Endothelial cell (in vitro differentiated cells): Measurements from ENCODE around the gene XXYLT1. TPM values are rescaled to one million over a fixed set of nuclear protein-coding genes. Genes with fewer than 3 reads are reported as not detected.

Source experiments
- DNase-seq: peaks from one replicate; pipeline ENCODE4 v3.0.0; 2021; ENCODE audit warnings: low spot score
- H3K27ac Mint-ChIP-seq: one replicate; pipeline ENCODE4 v1.8.0; 2021; ENCODE audit warnings: mixed read lengths, inconsistent platforms; ENCODE audit not compliant: unreplicated experiment
- H3K27me3 Mint-ChIP-seq: one replicate; pipeline ENCODE4 v1.8.0; 2021; ENCODE audit warnings: mild to moderate bottlenecking, moderate library complexity, mixed read lengths, inconsistent platforms; ENCODE audit not compliant: unreplicated experiment
- H3K36me3 Mint-ChIP-seq: one replicate; pipeline ENCODE4 v1.8.0; 2021; ENCODE audit warnings: mild to moderate bottlenecking, low read depth, mixed read lengths, inconsistent platforms; ENCODE audit not compliant: unreplicated experiment
- H3K4me1 Mint-ChIP-seq: one replicate; pipeline ENCODE4 v1.8.0; 2021; ENCODE audit warnings: mild to moderate bottlenecking, mixed read lengths, inconsistent platforms; ENCODE audit not compliant: unreplicated experiment
- H3K4me3 Mint-ChIP-seq: one replicate; pipeline ENCODE4 v1.8.0; 2021; ENCODE audit warnings: mild to moderate bottlenecking, mixed read lengths, inconsistent platforms; ENCODE audit not compliant: unreplicated experiment
- H3K9me3 Mint-ChIP-seq: one replicate; pipeline ENCODE4 v1.8.0; 2021; ENCODE audit warnings: mixed read lengths, inconsistent platforms; ENCODE audit not compliant: unreplicated experiment
- CTCF ChIP-seq: fragments of 200-600 bp; sonication (generic); IDR thresholded peaks from one replicate; pipeline ENCODE4 v1.5.0; 2021; ENCODE audit warnings: antibody characterized with exemption; ENCODE audit not compliant: unreplicated experiment
- total RNA-seq: library from RNA; stranded (reverse); fragmentation: NEBNext Ultra II Directional; extraction: Animal tissue kit (Norgen Biotek cat#: 25700); gene quantifications from one replicate; pipeline ENCODE4 v1.2.1, GENCODE V29; 2021; ENCODE audit not compliant: unreplicated experiment

Gene XXYLT1
- total RNA-seq, 1 donor from 2014 or later: 25.0 TPM

- peaks cover 5% of the 10 kb centered on the region for H3K27me3 Mint-ChIP-seq
- peaks cover 19% of the 10 kb centered on the region for H3K4me1 Mint-ChIP-seq
- no peak overlapping the region for H3K27ac Mint-ChIP-seq
- H3K36me3 Mint-ChIP-seq: no peaks in the 10 kb centered on the region
- H3K9me3 Mint-ChIP-seq: no peaks in the 10 kb centered on the region
- H3K4me3 Mint-ChIP-seq: no peak overlapping the region
- TF ChIP-seq CTCF: no peak
- no peak for DNase-seq
Measured at GRCh38 chr3:195046441-195046840, 224.5 kb downstream of the XXYLT1 start.

GRCh38 chr3:195045481-195046210 is 225.3 kb downstream of the XXYLT1 start:
- H3K4me1 Mint-ChIP-seq: peaks cover 19% of the 10 kb centered on the region
- H3K9me3 Mint-ChIP-seq: no peaks in the 10 kb centered on the region
- TF ChIP-seq CTCF: no peak
- DNase-seq: no peak
- H3K27ac Mint-ChIP-seq: no peak overlapping the region
- H3K27me3 Mint-ChIP-seq: peaks cover 5% of the 10 kb centered on the region
- no peaks in the 10 kb centered on the region for H3K36me3 Mint-ChIP-seq
- no peak overlapping the region for H3K4me3 Mint-ChIP-seq

GRCh38 chr3:195044411-195044810 is 226.5 kb downstream of the XXYLT1 start:
- Mint-ChIP-seq H3K36me3 (no peaks in the 10 kb centered on the region), H3K27ac (no peak overlapping the region), H3K4me3 (no peak overlapping the region), H3K4me1 (peaks cover 19% of the 10 kb centered on the region), H3K27me3 (peaks cover 5% of the 10 kb centered on the region), H3K9me3 (no peaks in the 10 kb centered on the region)
- TF ChIP-seq CTCF: no peak
- DNase-seq: no peak

- no peak for TF ChIP-seq CTCF
- Mint-ChIP-seq H3K36me3 (no peaks in the 10 kb centered on the region), H3K27me3 (peaks cover 5% of the 10 kb centered on the region), H3K27ac (no peak overlapping the region), H3K4me1 (peaks cover 19% of the 10 kb centered on the region), H3K9me3 (no peaks in the 10 kb centered on the region), H3K4me3 (no peak overlapping the region)
- DNase-seq: no peak
Measured at GRCh38 chr3:195043607-195044339, 227.2 kb downstream of the XXYLT1 start.
